ENCODE results near the gene KRT74.

Gene KRT74

DNA sequence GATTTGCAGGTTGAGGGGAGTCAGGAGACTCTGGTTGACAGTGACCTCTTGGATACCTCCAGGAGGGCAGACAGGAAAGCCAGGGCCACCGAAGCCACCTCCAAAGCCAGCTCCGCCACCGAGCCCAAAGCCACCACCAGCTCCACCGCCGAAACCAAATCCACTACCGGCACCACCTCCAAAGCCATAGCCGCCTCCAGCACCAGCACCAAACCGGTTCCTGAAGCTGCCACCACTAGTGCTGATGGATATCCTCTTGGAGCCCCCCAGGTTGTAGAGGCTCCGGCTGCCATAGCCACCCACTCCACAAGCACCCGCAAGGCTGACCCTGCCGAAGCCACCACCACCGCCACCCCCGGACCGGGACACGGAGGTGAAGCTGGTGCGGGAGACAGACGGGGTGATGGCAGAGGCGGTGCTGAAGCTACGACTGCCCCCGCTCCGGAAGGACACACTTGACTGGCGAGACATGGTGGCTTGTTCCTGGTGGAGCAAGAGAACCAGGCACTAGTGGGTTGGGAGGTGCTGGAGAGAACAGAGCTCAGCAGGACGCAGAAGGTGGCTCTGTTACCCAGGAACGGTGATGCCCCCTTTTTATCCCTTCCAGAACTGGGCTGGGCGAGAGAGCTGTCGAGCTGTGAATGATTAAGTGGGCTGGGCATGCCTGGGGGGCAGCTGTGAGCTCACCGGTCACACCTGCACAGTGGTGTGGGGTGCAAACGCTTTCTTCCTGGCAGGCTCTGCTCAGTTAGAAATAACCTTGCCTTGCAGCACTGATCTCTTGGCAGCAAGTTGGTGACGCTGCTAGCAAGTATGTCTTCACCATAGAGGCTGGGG lies 53.6 kb downstream of the KRT74 start, which contains the start of gene KRT5:
Gene KRT5 (minus strand): TSS at position 569 of the 837 bp plus-strand sequence. CDS start 98 bp downstream, at position 471.
- DNase-seq (ENCODE audit: low read depth) = no peak

DNA sequence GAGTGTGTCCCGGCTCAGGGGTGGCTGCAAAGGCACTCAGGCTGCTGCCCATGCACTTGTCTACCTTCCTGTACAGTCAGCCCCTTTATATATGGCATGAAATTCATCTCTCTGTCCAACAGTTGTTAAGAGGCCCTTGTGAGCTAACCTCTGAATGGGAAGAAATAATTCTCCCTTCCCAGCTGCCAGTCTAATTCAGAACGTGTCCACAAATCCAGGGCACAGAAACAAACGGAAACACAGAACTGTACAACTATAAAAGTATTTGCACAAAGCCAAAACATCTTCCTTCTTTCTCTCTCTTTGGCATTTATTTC lies 54.3 kb downstream of the KRT74 start:
- DNase-seq (ENCODE audit: low read depth) = no peak

DNA sequence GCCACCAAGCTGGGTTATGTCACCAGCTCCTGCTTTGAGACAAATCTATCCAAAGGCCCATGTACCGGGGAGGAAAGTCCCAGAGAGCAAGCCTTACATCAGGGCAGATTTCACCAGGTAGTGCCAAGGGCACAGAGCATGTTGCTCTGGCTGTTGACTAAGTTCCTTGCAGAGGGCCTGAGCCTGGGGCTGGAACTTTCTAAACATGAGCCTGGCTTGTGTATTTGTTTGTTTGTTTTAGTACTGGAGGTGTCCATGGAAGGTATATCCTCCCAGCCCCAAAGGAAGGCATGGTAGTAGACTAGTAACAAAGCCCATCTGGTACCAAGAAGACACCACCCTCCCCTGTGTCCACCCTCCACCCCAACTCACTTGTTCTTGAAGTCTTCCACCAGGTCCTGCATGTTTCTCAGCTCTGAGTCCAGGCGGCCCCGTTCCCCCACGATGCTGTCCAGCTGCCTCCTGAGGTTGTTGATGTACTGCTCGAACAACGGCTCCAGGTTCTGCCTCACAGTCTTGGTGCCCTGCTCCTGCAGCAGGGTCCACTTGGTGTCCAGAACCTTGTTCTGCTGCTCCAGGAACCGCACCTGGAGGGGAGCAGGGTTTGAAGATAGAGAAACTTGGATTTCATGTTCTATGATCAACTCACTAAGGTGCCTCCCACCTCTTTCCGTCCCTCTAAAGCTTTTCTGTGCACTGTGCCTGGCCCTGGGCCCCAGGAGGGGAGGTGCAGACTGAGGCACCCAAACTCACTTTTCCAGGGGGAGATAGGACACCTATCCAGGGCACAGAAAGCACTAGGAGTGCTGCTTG lies 54.9 kb downstream of the KRT74 start:
- no peak for DNase-seq (ENCODE audit: low read depth)

DNA sequence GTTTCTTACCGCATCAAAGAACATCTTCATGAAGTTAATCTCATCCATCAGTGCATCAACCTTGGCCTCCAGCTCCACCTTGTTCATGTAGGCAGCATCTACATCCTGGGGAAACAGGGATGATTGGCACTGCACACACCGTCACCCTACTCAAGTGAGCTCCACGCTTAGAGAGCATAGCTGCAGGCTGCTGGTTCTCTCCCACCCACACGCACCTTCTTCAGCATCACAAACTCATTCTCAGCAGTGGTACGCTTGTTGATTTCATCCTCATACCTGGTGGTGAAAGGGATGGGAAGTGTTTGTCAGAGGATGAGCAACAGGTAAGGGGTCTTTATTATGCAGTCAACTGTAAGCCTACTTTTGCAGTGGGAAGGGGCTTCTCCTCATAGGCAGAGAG lies 55.8 kb downstream of the KRT74 start:
- no peak for DNase-seq (ENCODE audit: low read depth)

DNA sequence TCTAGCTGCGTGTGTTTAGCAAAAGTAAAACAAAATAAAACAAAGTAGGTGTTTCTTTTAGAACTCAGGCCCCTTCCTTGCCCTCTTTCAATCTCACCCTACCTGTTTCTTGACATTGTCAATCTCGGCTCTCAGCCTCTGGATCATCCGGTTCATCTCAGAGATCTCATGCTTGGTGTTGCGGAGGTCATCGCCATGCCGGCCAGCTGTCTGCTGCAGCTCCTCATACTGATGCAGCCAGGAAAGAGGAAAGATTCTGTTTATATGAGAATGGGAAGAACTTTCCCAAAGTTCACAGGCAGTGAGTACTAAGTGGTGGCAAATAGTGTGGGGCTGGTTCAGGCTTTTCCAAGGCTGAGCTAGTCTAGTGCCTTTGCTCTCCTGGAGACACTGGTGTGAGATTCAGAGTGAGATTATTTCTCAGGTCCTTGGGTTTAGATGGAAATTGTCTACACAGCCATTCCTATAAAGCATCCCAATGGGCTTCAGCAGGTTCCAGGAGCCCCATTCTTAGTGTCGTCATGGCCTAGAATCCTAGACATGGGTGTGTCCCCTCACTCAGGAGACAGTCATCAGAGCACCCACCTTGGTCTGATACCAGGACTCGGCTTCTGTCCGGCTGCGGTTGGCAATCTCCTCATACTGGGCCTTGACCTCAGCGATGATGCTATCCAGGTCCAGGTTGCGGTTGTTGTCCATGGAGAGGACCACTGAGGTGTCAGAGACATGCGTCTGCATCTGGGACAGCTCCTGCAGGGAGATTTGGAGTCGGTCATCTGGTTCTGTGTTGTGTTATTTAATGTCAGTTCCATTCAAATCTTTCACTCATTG lies 56.4 kb downstream of the KRT74 start:
- DNase-seq (ENCODE audit: low read depth) = no peak

DNA sequence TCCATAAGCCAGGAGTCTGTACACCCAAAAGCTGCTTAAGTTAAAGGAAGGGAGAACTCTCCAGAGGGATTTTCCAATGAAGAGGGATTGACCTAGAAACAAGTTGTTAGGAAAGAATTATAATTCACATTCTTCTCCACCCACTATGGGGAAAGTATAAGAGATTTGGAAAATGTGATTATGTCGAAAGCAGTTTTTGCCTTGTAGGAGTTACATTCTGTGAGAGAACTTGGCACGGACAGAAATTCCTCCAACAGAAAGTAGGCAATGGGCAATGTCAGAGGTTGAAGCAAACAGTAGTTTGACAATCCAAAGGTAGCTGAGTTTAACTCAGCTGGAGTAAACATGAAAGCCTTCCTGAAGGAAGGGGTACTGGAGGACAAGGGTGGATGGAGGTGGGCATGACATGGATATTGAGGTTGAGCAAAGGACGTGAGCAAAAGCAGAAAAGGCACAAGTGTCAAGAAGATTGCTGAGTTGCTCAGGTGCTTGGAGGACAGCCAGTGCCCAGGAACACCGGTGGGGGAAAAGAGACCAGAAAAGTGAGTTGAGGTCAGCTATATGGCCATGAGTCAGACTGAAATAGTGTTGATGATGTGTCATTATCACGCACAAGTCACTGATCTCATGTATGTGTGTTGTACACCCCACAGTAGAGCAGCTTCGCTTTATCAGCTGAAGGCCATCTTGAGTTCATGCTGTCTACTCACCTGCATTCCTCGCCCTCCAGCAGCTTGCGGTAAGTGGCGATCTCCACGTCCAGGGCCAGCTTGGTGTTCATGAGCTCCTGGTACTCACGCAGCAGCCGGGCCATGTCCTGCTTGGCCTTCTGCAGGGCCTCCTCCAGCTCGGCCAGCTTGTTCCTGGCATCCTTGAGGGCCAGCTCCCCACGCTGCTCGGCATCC lies 57.5 kb downstream of the KRT74 start:
- no peak for DNase-seq (ENCODE audit: low read depth)
